K562 (cell line): ENCODE data around the gene EIF4G2. TPM values are rescaled to one million over a fixed set of nuclear protein-coding genes. Genes with fewer than 3 reads are reported as not detected.
A peak's percentile ranks its signal among the peaks of the same experiment; 100 is the strongest.

Experiments used
- ATAC-seq: fragments of 200-7000 bp; cut with Tn5 transposase; 3 replicates; pipeline ENCODE4 v1.9.1; 2020; ENCODE audit warnings: moderate library complexity
- BruUV-seq: library from RNA; stranded (reverse); fragments of 400-500 nt; replicated peaks from 2 replicates; lab custom pipeline; 2021; lab: Mats Ljungman, UMichigan
- CTCF ChIA-PET: fragments of 300-600 bp; formaldehyde crosslinking; extraction: SDS; loops from one replicate; lab custom pipeline; 2021; ENCODE audit warnings: low intra/inter-chr PET ratio; lab: Yijun Ruan, JAX
- POLR2A ChIA-PET: fragments of 300-600, 350-650 bp; sonication (Branson Sonifier 250); formaldehyde crosslinking; extraction: SDS; loops from one replicate; lab custom pipeline; 2021; ENCODE audit warnings: antibody characterized with exemption, inconsistent platforms; lab: Yijun Ruan, JAX
- DNase-seq, 4 experiments: peaks; one replicate each; pipeline versions ENCODE4 v3.0.0 to v3.0.0-alpha.2; 2011 to 2018; ENCODE audit warnings: low spot score in 3 of 4, mixed read lengths in 3 of 4; ENCODE audit errors: extremely low read depth in 1 of 4
- FAIRE-seq: peaks from 2 replicates; lab custom pipeline; 2011; peaks lifted over from hg19 to GRCh38; lab: Jason Lieb, UNC
- H2AFZ ChIP-seq: 2 replicates; pipeline ENCODE4 v1.6.0; 2011; ENCODE audit warnings: low read depth, low read length, control low read depth, inconsistent platforms
- H3K27ac ChIP-seq: fragments of 200-600 bp; 3 replicates; pipeline ENCODE4 v1.8.0; 2011; ENCODE audit warnings: low read depth, mild to moderate bottlenecking, control low read depth, inconsistent platforms, low read length, moderate library complexity, mixed read lengths; ENCODE audit errors: extremely low read depth
- H3K27me3 ChIP-seq, 2 experiments: fragments of 300-600 bp in 1 of 2; 2 replicates in 1 of 2; 3 replicates in 1 of 2; pipeline versions ENCODE4 v1.6.0 to v1.8.0; 2011; ENCODE audit warnings: inconsistent platforms in 2 of 2, low read length in 2 of 2, mild to moderate bottlenecking in 1 of 2, mixed read lengths in 1 of 2, moderate library complexity in 1 of 2; ENCODE audit not compliant: control insufficient read depth in 2 of 2, insufficient read depth in 2 of 2
- H3K36me3 ChIP-seq: fragments of 300-600 bp; 3 replicates; pipeline ENCODE4 v1.8.0; 2011; ENCODE audit warnings: mild to moderate bottlenecking, low read length, inconsistent platforms; ENCODE audit not compliant: control insufficient read depth, insufficient read depth
- H3K4me1 ChIP-seq, 2 experiments: fragments of 200-600 bp in 1 of 2; replicated peaks in 1 of 2; 2 replicates in 1 of 2; 3 replicates in 1 of 2; pipeline versions ENCODE4 v1.5.1 to v1.8.0; 2011; ENCODE audit warnings: inconsistent platforms in 2 of 2, low read length in 2 of 2, mild to moderate bottlenecking in 1 of 2, mixed read lengths in 1 of 2, moderate library complexity in 1 of 2; ENCODE audit not compliant: control insufficient read depth in 2 of 2, insufficient read depth in 2 of 2
- H3K4me2 ChIP-seq: 2 replicates; pipeline ENCODE4 v1.6.1; 2011; ENCODE audit warnings: low read length, control low read depth, inconsistent platforms, mixed read lengths; ENCODE audit not compliant: insufficient read depth
- H3K4me3 ChIP-seq: fragments of 200-600 bp; sonication (generic), shearing (Covaris generic); 2 replicates; pipeline ENCODE4 v1.5.1; 2016; ENCODE audit warnings: control low read depth, inconsistent platforms
- H3K79me2 ChIP-seq: fragments of 200-600 bp; 3 replicates; pipeline ENCODE4 v1.8.0; 2011; ENCODE audit warnings: low read length, inconsistent platforms; ENCODE audit not compliant: control insufficient read depth, insufficient read depth
- H3K9ac ChIP-seq, 2 experiments: 2 replicates each; pipeline versions ENCODE4 v1.6.0 to v1.6.1; 2011; ENCODE audit warnings: low read depth in 2 of 2, low read length in 2 of 2, control low read depth in 1 of 2, inconsistent platforms in 1 of 2, mild to moderate bottlenecking in 1 of 2, mixed read lengths in 1 of 2; ENCODE audit not compliant: insufficient read depth in 1 of 2
- H3K9me1 ChIP-seq: one replicate; pipeline ENCODE4 v1.6.0; 2011; ENCODE audit warnings: inconsistent platforms, mild to moderate bottlenecking, low read length, moderate library complexity; ENCODE audit not compliant: control insufficient read depth, insufficient read depth
- H3K9me3 ChIP-seq: replicated peaks from 2 replicates; pipeline ENCODE4 v1.5.1; 2011; ENCODE audit warnings: low read depth, low read length, inconsistent platforms; ENCODE audit not compliant: control insufficient read depth, insufficient read depth
- H4K20me1 ChIP-seq: replicated peaks from 2 replicates; pipeline ENCODE4 v1.6.1; 2011; ENCODE audit warnings: low read length, inconsistent platforms, mixed read lengths; ENCODE audit not compliant: control insufficient read depth, insufficient read depth
- BACH1 ChIP-seq: fragments of 200-800 bp; sonication (Bioruptor generic); IDR thresholded peaks from 2 replicates; pipeline ENCODE4 v1.6.1; 2016; ENCODE audit warnings: missing genetic modification characterization, missing compliant biosample characterization
- BRF1 ChIP-seq: IDR thresholded peaks from 3 replicates; pipeline ENCODE4 v1.6.1; 2011; ENCODE audit warnings: borderline replicate concordance, mild to moderate bottlenecking; ENCODE audit not compliant: insufficient read length; ENCODE audit errors: extremely low read depth
- FOXA1 ChIP-seq: fragments of 450-650 bp; IDR thresholded peaks from 2 replicates; pipeline ENCODE4 v1.6.1; 2016; ENCODE audit warnings: mild to moderate bottlenecking, borderline replicate concordance
- FOXM1 ChIP-seq, 2 experiments: fragments of 450-650 bp in 1 of 2; sonication (generic) in 1 of 2; formaldehyde crosslinking in 1 of 2; IDR thresholded peaks; 2 replicates each; pipeline versions ENCODE4 v1.6.1 to v1.9.0; 2017 to 2022; ENCODE audit warnings: low read depth in 2 of 2, mild to moderate bottlenecking in 2 of 2, missing genetic modification reagents in 1 of 2, moderate library complexity in 1 of 2
- HNRNPK ChIP-seq: fragments of 200-400 bp; formaldehyde crosslinking; IDR thresholded peaks from one replicate; pipeline ENCODE4 v1.6.1; 2018; ENCODE audit warnings: mild to moderate bottlenecking, low read depth, low read length; ENCODE audit not compliant: poor library complexity, severe bottlenecking
- HOMEZ ChIP-seq: fragments of 250-450 bp; sonication (Bioruptor Pico); IDR thresholded peaks from 2 replicates; pipeline ENCODE4 v1.4.0; 2020; ENCODE audit warnings: mild to moderate bottlenecking, moderate library complexity
- ID3 ChIP-seq, 2 experiments: fragments of 250-450 bp in 1 of 2; fragments of 450-650 bp in 1 of 2; sonication (Bioruptor Pico) in 1 of 2; IDR thresholded peaks; 2 replicates each; pipeline versions ENCODE4 v1.6.1 to v1.8.0; 2016 to 2021; ENCODE audit warnings: mild to moderate bottlenecking in 2 of 2, moderate library complexity in 2 of 2, missing compliant biosample characterization in 1 of 2, missing genetic modification characterization in 1 of 2
- IRF2 ChIP-seq: sonication (generic); formaldehyde crosslinking; IDR thresholded peaks from 2 replicates; pipeline ENCODE4 v1.8.1; 2022; ENCODE audit warnings: mild to moderate bottlenecking, missing genetic modification reagents
- MCM3 ChIP-seq: fragments of 450-650 bp; IDR thresholded peaks from 2 replicates; pipeline ENCODE4 v1.6.1; 2016
- NFATC3 ChIP-seq: fragments of 450-650 bp; IDR thresholded peaks from 2 replicates; pipeline ENCODE4 v1.6.1; 2017; ENCODE audit warnings: mild to moderate bottlenecking
- NR1H2 ChIP-seq: sonication (generic); formaldehyde crosslinking; IDR thresholded peaks from 2 replicates; pipeline ENCODE4 v1.4.0; 2020; ENCODE audit warnings: mild to moderate bottlenecking, missing genetic modification reagents
- POLR2G ChIP-seq: fragments of 200-400 bp; formaldehyde crosslinking; IDR thresholded peaks from 2 replicates; pipeline ENCODE4 v1.6.1; 2017; ENCODE audit warnings: low read depth, mild to moderate bottlenecking, antibody characterized with exemption, low read length, moderate library complexity
- ZNF263 ChIP-seq: sonication (generic); formaldehyde crosslinking; IDR thresholded peaks from 2 replicates; pipeline ENCODE4 v1.8.0; 2022; ENCODE audit warnings: mild to moderate bottlenecking, missing genetic modification reagents, borderline replicate concordance
- ZNF311 ChIP-seq: fragments of 250-450 bp; sonication (Bioruptor Pico); IDR thresholded peaks from 2 replicates; pipeline ENCODE4 v1.4.0; 2020; ENCODE audit warnings: mild to moderate bottlenecking, moderate library complexity
- WGBS: fragments of 100-300 bp; shearing (Covaris generic); methylation state at CpG from one replicate; pipeline ENCODE4 v1.1.6; 2016; ENCODE audit warnings: low coverage, mixed read lengths; ENCODE audit not compliant: insufficient coverage; ENCODE audit errors: missing lambda C conversion rate; 5-methylcytosine and 5-hydroxymethylcytosine counted together
- in situ Hi-C: fragments of 300-500 bp; cut with MboI; formaldehyde crosslinking; loops from 4 replicates; pipeline ENCODE4 v1.15.0; 2018; ENCODE audit warnings: inconsistent platforms, mixed read lengths
- intact Hi-C: fragments of 100-400 bp; cut with micrococcal nuclease; formaldehyde crosslinking; loops from 2 replicates; pipeline ENCODE4 v1.14.2; 2022
- polyA plus RNA-seq, 8 experiments: library from polyadenylated mRNA; depleted of rRNA in 4 of 8; stranded (reverse) in 5 of 8; unstranded in 3 of 8; fragments of >200 nt; fragmentation: Nextera tagmentation in 2 of 8; fragmentation: Illumina TruSeq in 1 of 8; extraction: Ambion mirVana in 2 of 8; extraction: Trizol in 1 of 8; gene quantifications; 2 replicates each; pipeline versions ENCODE4 v1.2.1 to v1.2.3, GENCODE V29; 2011 to 2014; ENCODE audit warnings: inconsistent platforms in 1 of 8, missing spikeins in 1 of 8
- total RNA-seq, 7 experiments: library from RNA; depleted of rRNA in 6 of 7; stranded (reverse); fragments of >200 nt in 6 of 7; fragmentation: Illumina TruSeq in 2 of 7; extraction: Trizol in 2 of 7; gene quantifications; 2 replicates each; pipeline versions ENCODE4 v1.2.1 to v1.2.3, GENCODE V29; 2011 to 2021; ENCODE audit warnings: low replicate concordance in 1 of 7

EIF4G2 gene
- total and polyA plus RNA-seq, 9 of the 15 experiments (the other 6 are each of a cell fraction or from before 2014, with no cell fraction given) = 206 to 790 (median 646) TPM

- ATAC-seq = no peak
- Histone ChIP-seq H3K36me3 (peaks cover 55% of the 10 kb centered on the region), H4K20me1 (no peaks in the 10 kb centered on the region)
- TF ChIP-seq ZNF263 = no peak
- TF ChIP-seq NFATC3 = no peak
- TF ChIP-seq ID3 (CRISPR knock-in tag; IDR thresholded peaks at IDR 0.05) = no peak
- no peak for TF ChIP-seq ID3 (tag; IDR thresholded peaks at IDR 0.05)
- TF ChIP-seq, all 486 proteins: peak for 0
- intact Hi-C loops (no loop called here), in situ Hi-C loops (no loop called here)
- no peak for DNase-seq
- BruUV-seq = no TSS peak
- FAIRE-seq = no peak
- H3K9ac ChIP-seq = no peak overlapping the region
- H3K79me2 ChIP-seq = no peaks in the 10 kb centered on the region
- no peak overlapping the region for H2AFZ ChIP-seq
- H3K4me2 ChIP-seq = no peak overlapping the region
- no peaks in the 10 kb centered on the region for H3K9me3 ChIP-seq
- no peaks in the 10 kb centered on the region; a peak in 1 of 5 replicates for H3K4me1 ChIP-seq
- no peak overlapping the region for H3K27ac ChIP-seq
- ChIA-PET CTCF (no interaction called here), POLR2A (interaction anchor here (4.3 kb wide), 1 partner anchor 12 kb away, joined by 15 read pairs; the partner anchor contains the start of gene CTR9)
- 92% methylated on average over 12 of the region's 12 CpGs for WGBS
- H3K27me3 ChIP-seq = no peaks in the 10 kb centered on the region
- no peak overlapping the region for H3K4me3 ChIP-seq
- H3K9me1 ChIP-seq = no peaks in the 10 kb centered on the region
Measured at GRCh38 chr11:10764412-10764811, 44.3 kb downstream of the EIF4G2 start.

- ChIA-PET CTCF (interaction anchor here (0.7 kb wide), 1 partner anchor 1024 kb away, joined by 3 read pairs; no protein-coding TSS in a partner anchor), POLR2A (interaction anchor here (4.3 kb wide), 1 partner anchor 11 kb away, joined by 15 read pairs; the partner anchor contains the start of gene CTR9)
- FAIRE-seq = no peak
- H2AFZ ChIP-seq = no peak overlapping the region
- DNase-seq = no peak
- H3K4me3 ChIP-seq = no peak overlapping the region
- no peaks in the 10 kb centered on the region for H3K9me3 ChIP-seq
- H3K9ac ChIP-seq = no peak overlapping the region
- in situ Hi-C loops = no loop called here
- TSS peak; percentile 37 for BruUV-seq
- H3K4me1 ChIP-seq = peaks cover 0 to 2% of the 10 kb centered on the region in 2 experiments; a peak in 2 of 5 replicates
- no peak overlapping the region for H3K4me2 ChIP-seq
- no peak overlapping the region for H3K27ac ChIP-seq
- no peaks in the 10 kb centered on the region for H4K20me1 ChIP-seq
- intact Hi-C loops = no loop called here
- H3K36me3 ChIP-seq = peaks cover 61% of the 10 kb centered on the region
- no peaks in the 10 kb centered on the region for H3K79me2 ChIP-seq
- 80% methylated on average over 4 of the region's 4 CpGs for WGBS
- no peaks in the 10 kb centered on the region for H3K9me1 ChIP-seq
- no peak for ATAC-seq
- H3K27me3 ChIP-seq = no peaks in the 10 kb centered on the region
- TF ChIP-seq FOXM1 (IDR thresholded peaks at IDR 0.05; ENCODE audit: low read depth) = no peak
- TF ChIP-seq FOXM1 (CRISPR knock-in tag; IDR thresholded peaks at IDR 0.05; ENCODE audit: low read depth) = no peak
- TF ChIP-seq HOMEZ = no peak
- no peak for TF ChIP-seq BRF1
- TF ChIP-seq MCM3 = no peak
- no peak for TF ChIP-seq FOXA1
- no peak for TF ChIP-seq POLR2G
- TF ChIP-seq HNRNPK = no peak
- TF ChIP-seq IRF2 (CRISPR knock-in tag) = no peak
- TF ChIP-seq ZNF311 (CRISPR knock-in tag) = no peak
- no peak for TF ChIP-seq NR1H2 (CRISPR knock-in tag)
- no peak for TF ChIP-seq BACH1 (tag)
Measured at GRCh38 chr11:10763766-10764165, 45.0 kb downstream of the EIF4G2 start.
